GM12878 (cell line): ENCODE data around the gene FRK. TPM values are rescaled to one million over a fixed set of nuclear protein-coding genes. Genes with fewer than 3 reads are reported as not detected.

Source experiments
- CHD4 ChIP-seq: fragments of 200-600 bp; sonication (generic); IDR thresholded peaks from 2 replicates; pipeline ENCODE4 v1.6.1; 2016; ENCODE audit warnings: mild to moderate bottlenecking
- CUX1 ChIP-seq: IDR thresholded peaks from 2 replicates; pipeline ENCODE4 v1.6.1; 2012; ENCODE audit warnings: improper control_type of control experiment, low read depth, low read length; ENCODE audit not compliant: insufficient replicate concordance
- EGR1 ChIP-seq, 2 experiments: IDR thresholded peaks; 1 replicate in 1 of 2; 2 replicates in 1 of 2; pipeline ENCODE4 v1.6.1; 2011 to 2012; ENCODE audit warnings: low read depth in 2 of 2, low read length in 2 of 2, borderline replicate concordance in 1 of 2, mild to moderate bottlenecking in 1 of 2, moderate library complexity in 1 of 2
- EZH2 ChIP-seq: IDR thresholded peaks from 2 replicates; pipeline ENCODE4 v1.6.1; 2012; ENCODE audit warnings: low read depth, mild to moderate bottlenecking, control low read depth, inconsistent platforms, low read length, borderline replicate concordance; ENCODE audit not compliant: control insufficient read depth
- FOXK2 ChIP-seq: fragments of 450-650 bp; IDR thresholded peaks from 2 replicates; pipeline ENCODE4 v1.6.1; 2017; ENCODE audit warnings: mild to moderate bottlenecking, moderate library complexity
- HCFC1 ChIP-seq: fragments of 150-350 bp; IDR thresholded peaks from 2 replicates; pipeline ENCODE4 v1.6.1; 2014; ENCODE audit warnings: low read length
- MYB ChIP-seq: fragments of 150-350 bp; IDR thresholded peaks from 2 replicates; pipeline ENCODE4 v1.6.1; 2014; ENCODE audit warnings: mild to moderate bottlenecking, low read depth, low read length, borderline replicate concordance
- NFXL1 ChIP-seq: fragments of 450-650 bp; IDR thresholded peaks from 2 replicates; pipeline ENCODE4 v1.6.1; 2017; ENCODE audit warnings: antibody characterized with exemption, mild to moderate bottlenecking, borderline replicate concordance
- NR2C1 ChIP-seq: fragments of 450-650 bp; IDR thresholded peaks from 2 replicates; pipeline ENCODE4 v1.6.1; 2017; ENCODE audit warnings: antibody characterized with exemption, mild to moderate bottlenecking, moderate library complexity
- PAX5 ChIP-seq: IDR thresholded peaks from 2 replicates; pipeline ENCODE4 v1.6.1; 2011; ENCODE audit warnings: low read depth, low read length, borderline replicate concordance
- RAD51 ChIP-seq: fragments of 450-650 bp; IDR thresholded peaks from 2 replicates; pipeline ENCODE4 v1.6.1; 2016; ENCODE audit warnings: moderate library complexity, mild to moderate bottlenecking, inconsistent platforms
- SREBF2 ChIP-seq: IDR thresholded peaks from 2 replicates; pipeline ENCODE4 v1.6.1; 2012; ENCODE audit warnings: mild to moderate bottlenecking, low read length
- ZBED1 ChIP-seq: IDR thresholded peaks from 2 replicates; pipeline ENCODE4 v1.6.1; 2016; ENCODE audit warnings: borderline replicate concordance
- ZBTB4 ChIP-seq: fragments of 450-650 bp; formaldehyde crosslinking; IDR thresholded peaks from 2 replicates; pipeline ENCODE4 v1.4.0; 2022; ENCODE audit warnings: mild to moderate bottlenecking, moderate library complexity
- ZNF622 ChIP-seq: fragments of 450-650 bp; IDR thresholded peaks from 2 replicates; pipeline ENCODE4 v1.6.1; 2017; ENCODE audit warnings: mild to moderate bottlenecking, inconsistent platforms
- polyA plus RNA-seq, 11 experiments: library from polyadenylated mRNA; depleted of rRNA in 4 of 11; unstranded in 6 of 11; stranded (reverse) in 5 of 11; fragments of >200 nt; fragmentation: Nextera tagmentation in 4 of 11; fragmentation: Illumina TruSeq in 1 of 11; extraction: Ambion mirVana in 4 of 11; extraction: Trizol in 1 of 11; gene quantifications; 1 replicate in 1 of 11; 2 replicates in 10 of 11; pipeline versions ENCODE4 v1.2.1 to v1.2.3, GENCODE V29; 2011 to 2016; ENCODE audit warnings: inconsistent platforms in 2 of 11, missing spikeins in 2 of 11, low read depth in 1 of 11
- total RNA-seq, 4 experiments: library from RNA; depleted of rRNA in 3 of 4; stranded (reverse); fragments of >200 nt in 3 of 4; fragmentation: Illumina TruSeq in 1 of 4; extraction: Trizol in 1 of 4; gene quantifications; 2 replicates each; pipeline versions ENCODE4 v1.2.1 to v1.2.3, GENCODE V29; 2013 to 2021
- TF ChIP-seq, protein P1 (sequence below), 3 experiments: IDR thresholded peaks in 2 of 3; conservative IDR thresholded peaks in 1 of 3; 2 replicates each; pipeline ENCODE4 v1.5.1; 2011; ENCODE audit warnings: low read depth in 3 of 3, low read length in 3 of 3, mild to moderate bottlenecking in 3 of 3, control low read depth in 2 of 3, moderate library complexity in 2 of 3, inconsistent platforms in 1 of 3, mixed read lengths in 1 of 3; ENCODE audit not compliant: control insufficient read depth in 2 of 3, insufficient read depth in 1 of 3; ENCODE audit errors: extremely low read depth in 1 of 3
- TF ChIP-seq, protein P2 (sequence below): fragments of 450-650 bp; IDR thresholded peaks from 2 replicates; pipeline ENCODE4 v1.6.1; 2017; ENCODE audit warnings: borderline replicate concordance

The FRK gene
- total and polyA plus RNA-seq, 10 of the 15 experiments (the other 5 are each of a cell fraction or from before 2014, with no cell fraction given) = 0.29 to 2.4 (median 1.2) TPM

GRCh38 chr6:116011520-116011919 is 49.2 kb downstream of the FRK start (continued):
- TF ChIP-seq FOXK2 (no peak), EZH2 (no peak), CUX1 (no peak), CHD4 (no peak), PAX5 (peak; percentile 54; the same call in 1 of the 2 replicates), SREBF2 (no peak), ZBTB4 (CRISPR knock-in tag) (no peak), NR2C1 (peak; percentile 23; the same call in 1 of the 2 replicates), EGR1 (IDR thresholded peaks at IDR 0.05; ENCODE audit: borderline replicate concordance in 1 of 2, low read depth in 2 of 2, low read length in 2 of 2) (no peak), RAD51 (peak; percentile 9; the same call in 1 of the 2 replicates), HCFC1 (no peak), ZBED1 (peak; percentile 61; the same call in 1 of the 2 replicates), ZNF622 (no peak), NFXL1 (no peak), MYB (no peak)
- TF ChIP-seq, protein P1, sequence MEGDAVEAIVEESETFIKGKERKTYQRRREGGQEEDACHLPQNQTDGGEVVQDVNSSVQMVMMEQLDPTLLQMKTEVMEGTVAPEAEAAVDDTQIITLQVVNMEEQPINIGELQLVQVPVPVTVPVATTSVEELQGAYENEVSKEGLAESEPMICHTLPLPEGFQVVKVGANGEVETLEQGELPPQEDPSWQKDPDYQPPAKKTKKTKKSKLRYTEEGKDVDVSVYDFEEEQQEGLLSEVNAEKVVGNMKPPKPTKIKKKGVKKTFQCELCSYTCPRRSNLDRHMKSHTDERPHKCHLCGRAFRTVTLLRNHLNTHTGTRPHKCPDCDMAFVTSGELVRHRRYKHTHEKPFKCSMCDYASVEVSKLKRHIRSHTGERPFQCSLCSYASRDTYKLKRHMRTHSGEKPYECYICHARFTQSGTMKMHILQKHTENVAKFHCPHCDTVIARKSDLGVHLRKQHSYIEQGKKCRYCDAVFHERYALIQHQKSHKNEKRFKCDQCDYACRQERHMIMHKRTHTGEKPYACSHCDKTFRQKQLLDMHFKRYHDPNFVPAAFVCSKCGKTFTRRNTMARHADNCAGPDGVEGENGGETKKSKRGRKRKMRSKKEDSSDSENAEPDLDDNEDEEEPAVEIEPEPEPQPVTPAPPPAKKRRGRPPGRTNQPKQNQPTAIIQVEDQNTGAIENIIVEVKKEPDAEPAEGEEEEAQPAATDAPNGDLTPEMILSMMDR (IDR thresholded peaks at IDR 0.05 in 2 of 3, conservative IDR thresholded peaks at IDR 0.05 in 1 of 3; ENCODE audit: control insufficient read depth in 2 of 3, extremely low read depth in 1 of 3, insufficient read depth in 1 of 3, low read depth in 3 of 3, low read length in 3 of 3) = no peak
- TF ChIP-seq, protein P2, sequence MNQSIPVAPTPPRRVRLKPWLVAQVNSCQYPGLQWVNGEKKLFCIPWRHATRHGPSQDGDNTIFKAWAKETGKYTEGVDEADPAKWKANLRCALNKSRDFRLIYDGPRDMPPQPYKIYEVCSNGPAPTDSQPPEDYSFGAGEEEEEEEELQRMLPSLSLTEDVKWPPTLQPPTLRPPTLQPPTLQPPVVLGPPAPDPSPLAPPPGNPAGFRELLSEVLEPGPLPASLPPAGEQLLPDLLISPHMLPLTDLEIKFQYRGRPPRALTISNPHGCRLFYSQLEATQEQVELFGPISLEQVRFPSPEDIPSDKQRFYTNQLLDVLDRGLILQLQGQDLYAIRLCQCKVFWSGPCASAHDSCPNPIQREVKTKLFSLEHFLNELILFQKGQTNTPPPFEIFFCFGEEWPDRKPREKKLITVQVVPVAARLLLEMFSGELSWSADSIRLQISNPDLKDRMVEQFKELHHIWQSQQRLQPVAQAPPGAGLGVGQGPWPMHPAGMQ = no peak
